B cell (primary cell): Measurements from ENCODE around the gene MICU1. TPM values are rescaled to one million over a fixed set of nuclear protein-coding genes. Genes with fewer than 3 reads are reported as not detected.

Experiments
- ATAC-seq: fragments of 200-7000 bp; cut with Tn5 transposase; one replicate; pipeline ENCODE4 v1.10.0; 2021; ENCODE audit warnings: low read depth, mild to moderate bottlenecking, moderate number of reproducible peaks, moderate library complexity
- CTCF ChIA-PET: fragments of 350-600 bp; sonication (Branson Sonifier 250); formaldehyde crosslinking; loops from one replicate; lab custom pipeline; 2021; ENCODE audit warnings: antibody characterized with exemption, inconsistent platforms; lab: Charles Lee
- POLR2A ChIA-PET: fragments of 350-600 bp; sonication (Branson Sonifier 250); formaldehyde crosslinking; loops from one replicate; lab custom pipeline; 2021; ENCODE audit warnings: antibody characterized with exemption; lab: Charles Lee
- DNase-seq: peaks from one replicate; pipeline ENCODE4 v3.0.0; 2013
- H2AFZ ChIP-seq: 2 replicates; pipeline ENCODE4 v1.6.1; 2012; ENCODE audit warnings: mild to moderate bottlenecking, low read depth, low read length; ENCODE audit not compliant: insufficient read depth, poor library complexity, severe bottlenecking
- H3K27ac ChIP-seq, 2 donors: 1 replicate in 1 of 2; 2 replicates in 1 of 2; pipeline ENCODE4 v1.5.1; 2012 to 2013; ENCODE audit warnings: low read length in 2 of 2, mild to moderate bottlenecking in 2 of 2, moderate library complexity in 1 of 2
- H3K27me3 ChIP-seq, 4 experiments: fragments of 200-600 bp in 1 of 4; sonication (generic) in 1 of 4; replicated peaks in 1 of 4; 1 replicate in 2 of 4; 2 replicates in 2 of 4; pipeline versions ENCODE4 v1.6.1 to v1.7.0; 2013 to 2016; ENCODE audit warnings: low read length in 3 of 4, mild to moderate bottlenecking in 2 of 4, mixed read lengths in 1 of 4, moderate library complexity in 1 of 4; ENCODE audit not compliant: insufficient read depth in 4 of 4, control insufficient read depth in 3 of 4; ENCODE audit errors: control extremely low read depth in 1 of 4
- H3K36me3 ChIP-seq, 2 experiments: replicated peaks in 1 of 2; 1 replicate in 1 of 2; 2 replicates in 1 of 2; pipeline versions ENCODE4 v1.6.1 to v1.7.1; 2013; ENCODE audit warnings: low read length in 1 of 2; ENCODE audit not compliant: insufficient read depth in 2 of 2, control insufficient read depth in 1 of 2; ENCODE audit errors: control extremely low read depth in 1 of 2, extremely low read depth in 1 of 2
- H3K4me1 ChIP-seq, 2 donors: fragments of 200-600 bp in 1 of 2; sonication (generic) in 1 of 2; 1 replicate in 1 of 2; 2 replicates in 1 of 2; pipeline versions ENCODE4 v1.5.1 to v1.6.1; 2013 to 2017; ENCODE audit warnings: low read length in 2 of 2; ENCODE audit not compliant: control insufficient read depth in 2 of 2, insufficient read depth in 2 of 2
- H3K4me2 ChIP-seq: replicated peaks from 2 replicates; pipeline ENCODE3; 2012; ENCODE audit warnings: mild to moderate bottlenecking, low read depth, low read length; ENCODE audit not compliant: poor library complexity, severe bottlenecking
- H3K4me3 ChIP-seq, 5 experiments: fragments of 200-600 bp in 1 of 5; sonication (generic) in 1 of 5; 1 replicate in 3 of 5; 2 replicates in 2 of 5; pipeline versions ENCODE4 v1.5.1 to v1.7.0; 2011 to 2016; ENCODE audit warnings: low read length in 4 of 5, mild to moderate bottlenecking in 4 of 5, low read depth in 2 of 5, control low read depth in 1 of 5, moderate library complexity in 1 of 5; ENCODE audit not compliant: insufficient read depth in 1 of 5; ENCODE audit errors: control extremely low read depth in 1 of 5, extremely low read depth in 1 of 5
- H3K79me2 ChIP-seq: fragments of 200-600 bp; sonication (generic); one replicate; pipeline ENCODE4 v1.6.0; 2016; ENCODE audit warnings: low read length; ENCODE audit not compliant: control insufficient read depth, insufficient read depth
- H3K9ac ChIP-seq: fragments of 200-600 bp; sonication (generic); 2 replicates; pipeline ENCODE4 v1.6.1; 2017; ENCODE audit warnings: mild to moderate bottlenecking, low read length, moderate library complexity
- H3K9me3 ChIP-seq, 3 donors: one replicate each; pipeline versions ENCODE4 v1.6.1 to v1.7.1; 2013; ENCODE audit warnings: low read length in 2 of 3; ENCODE audit not compliant: control insufficient read depth in 2 of 3, insufficient read depth in 1 of 3; ENCODE audit errors: control extremely low read depth in 1 of 3
- H4K20me1 ChIP-seq: 2 replicates; pipeline ENCODE4 v1.6.0; 2012; ENCODE audit warnings: mild to moderate bottlenecking, low read length; ENCODE audit not compliant: insufficient read depth, control insufficient read depth, poor library complexity, severe bottlenecking
- H3K27ac Mint-ChIP-seq: one replicate; pipeline ENCODE4 v1.8.0; 2021; ENCODE audit warnings: mixed read lengths
- H3K27me3 Mint-ChIP-seq: one replicate; pipeline ENCODE4 v1.8.0; 2021; ENCODE audit warnings: mixed read lengths
- H3K4me1 Mint-ChIP-seq: one replicate; pipeline ENCODE4 v1.8.0; 2021; ENCODE audit warnings: mixed read lengths
- H3K4me3 Mint-ChIP-seq: one replicate; pipeline ENCODE4 v1.8.0; 2021; ENCODE audit warnings: mixed read lengths
- H3K9me3 Mint-ChIP-seq: one replicate; pipeline ENCODE4 v1.8.0; 2022; ENCODE audit warnings: mixed read lengths; ENCODE audit not compliant: insufficient read depth
- CTCF ChIP-seq: fragments of 200-600 bp; IDR thresholded peaks from one replicate; pipeline ENCODE4 v1.8.0; 2022; ENCODE audit warnings: antibody characterized with exemption, mild to moderate bottlenecking
- EZH2 ChIP-seq: IDR thresholded peaks from 2 replicates; pipeline ENCODE4 v1.6.1; 2012; ENCODE audit warnings: borderline replicate concordance, low read depth, mild to moderate bottlenecking, moderate library complexity, low read length; ENCODE audit not compliant: insufficient read depth, poor library complexity, severe bottlenecking
- WGBS: methylation state at CpG from one replicate; pipeline ENCODE4 v1.1.5; 2013; ENCODE audit warnings: missing lambda C conversion rate; ENCODE audit not compliant: insufficient coverage; 5-methylcytosine and 5-hydroxymethylcytosine counted together
- intact Hi-C: fragments of 100-400 bp; cut with micrococcal nuclease; formaldehyde crosslinking; loops from one replicate; pipeline ENCODE4 v1.10.0; 2022
- polyA plus RNA-seq: library from polyadenylated mRNA; depleted of rRNA; stranded (reverse); fragments of >200 nt; gene quantifications from 2 replicates; pipeline ENCODE4 v1.2.3, GENCODE V29; 2012
- total RNA-seq, 2 donors: library from RNA; stranded (reverse); fragments of 120-200 nt in 1 of 2; gene quantifications; 1 replicate in 1 of 2; 2 replicates in 1 of 2; pipeline versions ENCODE4 v1.2.3 to v1.2.4, GENCODE V29; 2013 to 2022

The MICU1 gene
- total and polyA plus RNA-seq, 2 donors (not counting 1 experiment from before 2014, with no cell fraction given), result 12.0 to 34.7 TPM

GRCh38 chr10:72654720-72655119 lies 28.8 kb upstream of the MICU1 start:
- Mint-ChIP-seq H3K27ac (no peak overlapping the region), H3K4me3 (no peak overlapping the region), H3K27me3 (peaks cover 3% of the 10 kb centered on the region), H3K9me3 (no peaks in the 10 kb centered on the region), H3K4me1 (no peaks in the 10 kb centered on the region)
- no peak overlapping the region for H2AFZ ChIP-seq
- no peak overlapping the region for H3K27ac ChIP-seq
- no peaks in the 10 kb centered on the region for H3K36me3 ChIP-seq
- TF ChIP-seq EZH2, result no peak
- no peak for TF ChIP-seq CTCF
- H3K9me3 ChIP-seq, result no peaks in the 10 kb centered on the region
- no peak overlapping the region for H3K9ac ChIP-seq
- no peaks in the 10 kb centered on the region for H3K27me3 ChIP-seq
- no peaks in the 10 kb centered on the region for H3K4me1 ChIP-seq
- DNase-seq, result no peak
- no peaks in the 10 kb centered on the region for H3K79me2 ChIP-seq
- H3K4me2 ChIP-seq, result no peak overlapping the region
- intact Hi-C loops, result no loop called here
- no CpG with 5 or more reads among the region's 3 CpGs for WGBS
- no peak overlapping the region for H3K4me3 ChIP-seq
- no peak for ATAC-seq
- no peaks in the 10 kb centered on the region for H4K20me1 ChIP-seq
- ChIA-PET POLR2A (no interaction called here), CTCF (no interaction called here)

GRCh38 chr10:72653383-72654096 lies 27.7 kb upstream of the MICU1 start:
- Histone ChIP-seq H3K27ac (no peak overlapping the region), H3K79me2 (no peaks in the 10 kb centered on the region), H3K4me2 (no peak overlapping the region), H3K4me3 (no peak overlapping the region), H3K36me3 (no peaks in the 10 kb centered on the region), H4K20me1 (no peaks in the 10 kb centered on the region), H3K27me3 (no peaks in the 10 kb centered on the region), H3K4me1 (peaks cover 0 to 3% of the 10 kb centered on the region in 2 donors), H2AFZ (no peak overlapping the region), H3K9me3 (no peaks in the 10 kb centered on the region), H3K9ac (no peak overlapping the region)
- H3K9me3 Mint-ChIP-seq, result no peaks in the 10 kb centered on the region
- no peak overlapping the region for H3K27ac Mint-ChIP-seq
- no peaks in the 10 kb centered on the region for H3K27me3 Mint-ChIP-seq
- DNase-seq (no peak), ATAC-seq (no peak)
- intact Hi-C loops, result no loop called here
- CTCF ChIA-PET, result interaction anchor here (1.4 kb wide), 1 partner anchor 35 kb away, joined by 3 read pairs; no protein-coding TSS in a partner anchor
- TF ChIP-seq EZH2 (no peak), CTCF (no peak)
- H3K4me3 Mint-ChIP-seq, result no peak overlapping the region
- POLR2A ChIA-PET, result no interaction called here
- WGBS, result 85% methylated on average over 3 of the region's 6 CpGs
- H3K4me1 Mint-ChIP-seq, result no peaks in the 10 kb centered on the region
